ENCODE measurements around the gene SYNGR1. TPM values are rescaled to one million over a fixed set of nuclear protein-coding genes. Genes with fewer than 3 reads are reported as not detected.
"Not testable (repeated sequence)": the region's sequence is repeated elsewhere in the genome, so short reads cannot be mapped to it uniquely, and the experiment has no call there.

Gene SYNGR1
- total RNA-seq, 1 experiment from 2014 or later, result 7.0 TPM

DNA sequence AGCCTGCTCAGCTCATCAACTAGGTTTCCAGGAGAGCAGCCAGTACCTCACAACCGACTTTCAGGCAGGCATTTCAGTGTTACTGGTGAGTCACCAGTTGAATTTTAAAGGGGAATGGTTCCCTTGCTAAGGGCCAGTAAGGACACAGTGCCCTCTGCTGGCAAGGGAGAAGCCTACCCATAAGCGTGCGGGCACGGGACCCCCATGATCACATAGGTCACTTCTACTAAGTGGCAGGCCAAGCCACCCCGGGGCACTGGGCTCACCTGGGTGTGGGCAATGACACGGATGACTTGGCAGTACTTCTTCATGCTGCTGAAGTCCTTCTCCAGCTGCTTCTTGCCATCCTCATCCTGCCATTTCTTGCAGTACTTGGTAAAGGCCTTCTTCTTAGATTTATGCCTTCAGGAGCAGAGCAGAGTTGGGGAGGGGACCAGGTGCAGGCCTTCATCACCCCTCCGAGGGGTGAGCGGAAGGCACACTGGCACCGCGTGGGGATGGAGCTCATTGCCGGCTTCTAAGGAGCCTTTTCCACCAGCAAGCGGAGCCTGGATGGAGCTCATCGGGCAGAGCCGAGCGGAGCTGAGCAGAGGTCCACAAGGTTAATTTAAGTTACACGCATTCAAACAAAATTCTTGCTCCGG, 33.2 kb upstream of the SYNGR1 start:
- DNase-seq (ENCODE audit: extremely low read depth, low read depth), result peak; percentile 85

DNA sequence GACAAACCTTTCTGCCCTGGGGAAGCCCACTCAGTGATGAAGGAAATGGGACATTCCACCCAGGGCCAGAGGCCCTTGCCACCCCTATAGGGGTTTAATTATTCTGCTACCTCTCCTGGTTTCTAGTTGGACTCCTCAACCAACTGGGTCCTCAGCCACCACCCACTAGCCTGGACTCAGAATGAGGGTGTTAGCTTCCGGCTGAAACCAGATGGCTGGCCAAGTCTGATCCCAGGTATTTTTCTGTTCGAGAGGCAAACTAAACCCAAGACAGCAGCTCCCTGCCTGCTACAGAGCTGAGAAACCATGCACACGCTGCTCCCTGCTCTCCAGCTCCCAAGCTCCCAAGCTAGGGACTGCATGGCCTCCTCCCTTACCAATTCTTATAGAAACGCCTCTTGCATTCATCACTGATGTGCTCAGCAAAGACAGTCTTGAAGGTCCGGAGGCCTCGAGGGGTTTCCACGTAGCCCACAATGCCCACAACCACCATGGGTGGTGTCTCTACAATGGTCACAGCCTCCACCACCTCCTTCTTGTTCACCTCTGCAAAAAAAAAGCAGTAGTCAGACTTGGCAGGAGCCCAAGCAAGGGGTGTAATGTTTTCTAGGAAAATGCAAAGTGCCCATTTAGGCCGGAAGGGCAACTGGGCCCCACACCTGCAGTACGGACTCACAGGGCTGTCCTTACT, 32.6 kb upstream of the SYNGR1 start:
- no peak for DNase-seq (ENCODE audit: extremely low read depth, low read depth)

DNA sequence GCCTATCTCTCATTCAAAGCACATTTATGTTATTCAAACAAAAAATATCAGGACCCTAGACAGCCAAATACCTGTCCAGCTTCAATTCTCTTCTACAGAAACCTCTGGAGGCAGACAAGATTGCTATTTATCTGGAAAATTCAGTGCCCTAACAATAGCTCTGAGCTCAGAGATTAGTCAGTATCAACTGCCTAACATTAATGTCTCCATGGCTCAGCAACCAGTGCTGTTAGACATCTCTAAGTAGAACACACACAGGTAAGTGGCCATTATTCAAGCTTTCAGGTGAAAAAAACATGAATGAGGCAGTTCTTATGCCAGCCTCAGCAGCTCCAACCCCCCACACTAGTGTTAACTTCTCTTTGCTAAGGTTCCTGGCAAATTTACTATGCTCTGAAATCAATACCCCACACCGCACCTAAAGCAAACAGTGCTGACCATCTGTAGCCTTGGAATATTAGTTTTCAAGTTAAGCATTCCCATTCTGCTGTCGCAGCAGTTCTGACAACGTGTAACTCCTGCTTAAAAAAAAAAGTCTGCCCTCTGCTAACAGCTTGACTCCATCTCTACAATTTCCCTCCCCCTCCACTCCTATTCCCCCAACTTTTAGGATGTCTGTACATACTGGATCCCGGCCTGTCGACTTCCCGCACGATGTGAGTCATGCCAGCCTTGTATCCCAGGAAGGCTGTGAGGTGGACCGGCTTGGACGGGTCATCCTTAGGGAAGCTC, 31.9 kb upstream of the SYNGR1 start:
- no peak for DNase-seq (ENCODE audit: extremely low read depth, low read depth)

DNA sequence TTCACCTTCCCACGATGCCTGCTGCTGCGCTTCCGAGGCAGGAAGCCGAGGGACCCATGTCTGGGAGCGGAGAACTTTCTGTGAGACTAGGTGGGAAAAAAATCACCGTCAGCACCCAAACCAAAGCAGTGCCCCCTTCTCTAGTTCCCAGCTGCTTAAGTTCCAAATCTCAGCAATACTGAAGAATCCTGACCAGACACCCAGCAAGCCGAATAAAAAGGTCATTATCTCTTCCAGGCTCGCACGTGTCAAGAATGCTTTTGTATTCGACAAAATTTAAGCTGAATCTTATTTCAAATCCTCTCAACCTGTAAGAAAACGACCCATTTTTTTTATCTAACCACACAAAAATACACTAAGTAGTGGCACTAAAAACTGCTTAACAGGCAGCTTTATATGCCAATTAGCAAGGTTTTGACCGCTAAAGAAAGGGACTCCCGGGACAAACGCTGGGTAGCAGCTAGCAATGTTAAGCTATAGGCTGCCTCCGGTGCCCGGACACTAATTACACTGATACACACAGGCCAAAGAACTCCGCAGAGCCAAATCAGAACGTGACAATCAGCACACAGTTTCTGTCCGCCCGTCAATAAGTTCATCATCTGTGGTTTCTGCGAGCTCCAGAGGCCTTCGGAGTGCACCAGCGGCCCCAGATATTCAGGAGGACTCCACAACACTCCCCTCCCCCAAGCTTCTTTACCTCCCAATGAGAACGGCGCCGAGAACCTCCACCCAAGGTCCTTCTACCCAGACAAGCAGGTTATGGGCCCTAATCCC, 31.1 kb upstream of the SYNGR1 start:
- no peak for DNase-seq (ENCODE audit: extremely low read depth, low read depth)

DNA sequence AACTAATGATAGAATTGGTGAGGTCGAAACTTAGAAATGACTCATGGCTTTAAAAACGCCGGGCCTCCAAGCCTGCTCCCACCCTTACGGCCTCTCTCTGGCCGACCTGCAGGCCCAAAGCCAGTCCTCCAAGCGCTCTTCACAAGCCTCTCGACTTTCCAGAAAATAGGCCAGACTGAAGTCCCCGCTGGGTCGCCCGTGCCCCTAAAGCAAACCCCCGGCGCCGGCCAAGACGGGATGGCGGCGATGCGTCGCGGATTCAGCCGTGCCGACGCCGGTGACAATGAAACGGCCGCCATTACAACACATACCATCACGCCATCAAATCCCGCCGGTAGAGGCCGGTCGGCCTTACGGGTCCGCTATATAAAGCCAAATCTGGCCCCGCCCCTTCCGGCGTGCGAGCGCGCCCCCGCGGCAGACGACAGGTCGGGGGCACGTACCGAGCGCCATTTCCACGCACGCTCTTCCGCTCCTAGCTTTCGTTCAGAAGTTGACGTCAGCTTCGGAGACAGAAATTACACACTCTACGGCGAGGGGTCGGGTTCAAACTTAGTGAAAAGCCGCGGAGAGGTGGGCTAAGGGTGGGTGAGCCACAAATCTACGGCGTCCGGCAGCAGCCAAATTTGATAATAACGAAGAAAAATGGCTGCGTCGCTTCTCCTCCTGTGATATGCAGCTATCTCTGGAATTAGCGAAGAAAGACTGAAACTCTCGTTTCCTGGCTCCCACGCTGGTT, 30.3 kb upstream of the SYNGR1 start, which contains the start of gene RPL3:
TSS of gene RPL3 (minus strand) at position 340 of the 739 bp plus-strand sequence. CDS start at position 314, 26 bp downstream.
- DNase-seq (ENCODE audit: extremely low read depth, low read depth), result peak; percentile 95

DNA sequence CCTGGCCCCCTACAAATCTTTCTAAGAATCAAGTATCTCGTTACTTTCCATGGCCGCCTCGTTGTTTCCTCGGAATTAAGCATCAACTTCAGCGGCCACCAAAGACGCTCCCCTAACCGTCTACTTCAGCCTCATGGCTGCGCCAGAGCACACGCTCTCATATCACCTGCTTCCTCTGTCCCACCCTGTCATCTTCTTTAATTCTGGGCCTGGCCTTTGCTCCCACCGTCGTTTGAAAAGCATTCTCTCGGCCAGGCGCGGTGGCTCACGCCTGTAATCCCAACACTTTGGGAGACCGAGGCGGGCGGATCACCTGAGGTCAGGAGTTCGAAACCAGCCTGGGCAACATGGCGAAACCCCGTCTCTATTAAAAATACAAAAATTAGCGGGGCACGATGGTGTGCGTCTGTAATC, 29.2 kb upstream of the SYNGR1 start:
- DNase-seq (ENCODE audit: extremely low read depth, low read depth), result not testable (repeated sequence)

DNA sequence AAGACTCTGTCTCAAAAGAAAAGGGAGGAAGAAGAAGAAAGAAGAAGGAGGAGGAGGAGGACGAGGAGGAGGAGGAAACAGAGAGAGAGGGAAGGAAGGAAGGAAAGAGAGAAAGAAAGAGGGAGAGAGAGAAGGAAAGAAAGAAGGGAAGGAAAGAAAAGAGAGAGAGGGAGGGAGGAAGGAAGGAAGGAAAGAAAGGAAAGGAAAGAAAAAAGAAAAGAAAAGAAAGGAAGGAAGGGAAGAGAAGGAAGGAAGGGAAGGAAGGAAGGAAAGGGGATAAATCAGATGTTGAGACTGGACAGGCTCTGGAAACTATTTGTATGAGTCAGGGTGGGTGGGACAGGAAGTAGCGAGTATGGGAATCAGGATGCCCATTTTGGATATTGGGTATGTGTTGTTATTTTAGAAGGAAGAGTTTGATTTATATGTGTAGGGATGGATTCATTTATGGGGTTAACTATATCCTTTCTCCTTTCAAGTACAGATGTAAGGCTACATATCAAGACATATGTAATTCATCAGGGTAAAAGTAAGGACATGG, 24.3 kb upstream of the SYNGR1 start:
- no peak for DNase-seq (ENCODE audit: extremely low read depth, low read depth)

DNA sequence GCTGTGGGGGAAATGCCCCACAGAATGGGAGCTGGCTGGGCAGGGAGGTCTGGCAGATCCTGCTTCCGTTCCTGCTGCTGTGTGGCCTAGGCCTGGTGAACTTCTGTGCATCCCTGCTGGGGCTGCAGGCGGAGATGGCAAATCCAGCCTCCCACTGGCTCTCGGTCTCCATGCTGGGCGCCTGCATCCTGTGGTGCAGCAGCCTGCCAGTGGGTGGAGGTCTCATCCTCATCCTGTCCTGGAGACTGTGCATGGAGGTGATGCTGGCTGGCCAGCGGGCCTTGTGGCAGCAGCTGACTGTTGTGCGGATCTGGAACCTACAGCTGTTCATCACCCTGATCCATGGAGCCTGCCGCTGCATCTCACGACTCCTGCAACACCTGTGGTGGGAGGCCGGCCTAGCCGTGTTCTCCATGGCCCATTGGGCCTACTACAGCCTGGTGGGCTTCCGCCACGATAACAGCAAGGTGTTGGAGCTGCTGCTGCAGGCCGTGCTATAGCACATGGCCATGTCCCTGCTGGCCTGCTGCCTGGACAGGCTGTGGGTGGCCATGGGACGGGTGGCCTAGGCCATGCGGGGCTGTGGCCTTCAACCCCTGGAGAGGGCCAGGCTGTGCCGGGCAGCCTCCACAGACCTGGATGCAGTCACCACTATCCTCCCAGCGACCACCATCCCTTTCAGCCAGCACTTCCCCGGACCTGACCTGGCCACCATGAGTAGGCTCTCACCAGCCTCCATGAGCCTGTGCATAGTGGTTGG, 21.6 kb upstream of the SYNGR1 start:
- DNase-seq (ENCODE audit: extremely low read depth, low read depth), result no peak

DNA sequence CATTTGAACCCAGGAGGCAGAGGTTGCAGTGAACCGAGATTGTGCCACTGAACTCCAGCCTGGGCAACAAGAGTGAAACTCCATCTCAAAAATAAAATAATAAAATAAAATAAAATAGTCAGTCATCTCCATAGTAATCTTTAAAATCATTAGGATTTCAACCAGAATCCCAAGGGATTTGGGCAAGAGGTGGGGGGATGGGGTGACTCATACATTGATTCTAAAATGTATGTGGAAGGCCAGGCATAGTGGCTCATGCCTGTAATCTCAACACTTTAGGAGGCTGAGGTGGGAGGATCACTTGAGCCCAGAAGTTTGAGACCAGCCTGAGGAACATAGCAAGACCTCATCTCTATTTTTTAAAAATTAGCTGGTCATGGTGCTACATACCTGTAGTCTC, 19.2 kb upstream of the SYNGR1 start:
- DNase-seq (ENCODE audit: extremely low read depth, low read depth), result not testable (repeated sequence)

DNA sequence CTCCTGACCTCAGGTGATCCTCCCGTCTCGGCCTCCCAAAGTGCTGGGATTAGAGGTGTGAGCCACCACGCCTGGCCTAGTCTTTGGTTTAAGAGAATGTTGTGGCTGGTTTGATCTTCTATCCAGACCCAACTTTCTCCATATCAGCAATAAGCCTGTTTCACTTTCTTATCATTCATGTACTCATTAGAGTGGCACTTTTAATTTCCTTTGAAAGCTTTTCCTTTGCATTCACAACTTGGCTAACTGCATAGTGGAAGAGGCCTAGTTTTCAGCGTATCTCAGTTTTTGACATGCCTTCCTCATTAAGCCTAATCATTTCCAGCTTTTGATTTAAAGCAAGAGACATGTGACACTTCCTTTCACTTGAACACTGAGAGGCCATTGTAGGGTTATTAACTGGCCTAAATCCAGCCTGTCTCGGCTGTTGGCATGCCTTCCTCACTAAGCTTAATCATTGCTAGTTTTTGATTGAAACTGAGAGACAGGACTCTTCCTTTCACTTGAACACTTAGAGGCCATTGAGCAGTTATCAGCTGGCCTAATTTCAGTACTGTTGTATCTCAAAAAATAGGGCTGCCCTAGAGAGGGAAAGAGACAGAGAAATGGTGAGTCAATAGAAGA, 17.2 kb upstream of the SYNGR1 start:
- DNase-seq (ENCODE audit: extremely low read depth, low read depth), result no peak

DNA sequence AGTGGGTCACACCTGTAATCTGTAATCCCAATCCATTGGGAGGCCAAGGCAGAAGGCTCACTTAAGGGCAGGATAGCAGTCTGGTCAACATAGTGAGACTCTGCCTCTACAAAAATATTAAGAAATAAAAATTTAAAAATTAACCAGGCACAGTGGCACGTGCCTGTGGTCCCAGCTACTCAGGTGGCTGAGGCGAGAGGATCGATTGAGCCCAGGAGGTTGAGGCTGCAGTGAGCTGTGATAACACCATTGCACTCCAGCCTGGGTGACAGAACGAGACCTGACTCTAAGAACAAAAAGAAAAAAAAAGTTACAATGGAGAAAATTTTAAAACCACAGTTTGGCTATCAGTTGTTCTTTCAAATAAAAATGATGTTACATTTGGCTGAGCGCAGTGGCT, 13.4 kb upstream of the SYNGR1 start:
- no peak for DNase-seq (ENCODE audit: extremely low read depth, low read depth)

DNA sequence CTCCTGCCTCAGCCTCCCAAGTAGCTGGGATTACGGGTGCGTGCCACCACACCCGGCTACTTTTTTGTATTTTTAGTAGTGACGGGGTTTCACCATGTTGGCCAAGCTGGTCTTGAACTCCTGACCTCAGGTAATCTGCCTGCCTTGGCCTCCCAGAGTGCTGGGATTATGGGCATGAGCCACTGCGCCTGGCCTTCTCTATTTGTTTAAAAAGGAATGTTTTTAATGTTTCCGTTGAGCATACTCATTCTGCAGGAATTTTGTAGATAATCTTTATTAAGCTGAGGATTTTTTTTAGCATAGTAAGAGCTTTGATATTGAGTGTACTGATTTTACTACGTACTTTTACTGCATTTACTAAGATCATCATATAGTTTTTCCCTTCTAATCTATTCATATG, 10.0 kb upstream of the SYNGR1 start:
- DNase-seq (ENCODE audit: extremely low read depth, low read depth), result not testable (repeated sequence)

DNA sequence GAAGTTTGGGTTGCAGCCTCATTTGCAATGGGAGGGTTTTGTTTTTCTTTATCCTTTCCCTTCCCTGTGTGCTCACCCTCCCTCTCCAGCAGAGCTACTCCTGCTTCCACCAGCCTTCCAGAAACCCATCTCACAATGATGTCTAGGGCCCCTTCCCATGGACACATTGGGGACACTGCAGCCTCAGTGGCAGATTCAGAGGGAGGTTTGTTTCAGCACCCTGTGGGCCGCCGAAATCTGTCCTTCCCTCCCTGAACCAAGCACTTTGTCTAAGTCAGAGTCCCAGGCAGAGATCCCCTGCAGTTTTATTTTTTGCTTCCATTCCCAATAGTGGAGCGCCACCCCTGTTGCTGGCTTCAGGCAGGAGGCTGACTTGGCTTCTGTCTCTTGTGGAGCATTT, 8.6 kb upstream of the SYNGR1 start:
- no peak for DNase-seq (ENCODE audit: extremely low read depth, low read depth)

DNA sequence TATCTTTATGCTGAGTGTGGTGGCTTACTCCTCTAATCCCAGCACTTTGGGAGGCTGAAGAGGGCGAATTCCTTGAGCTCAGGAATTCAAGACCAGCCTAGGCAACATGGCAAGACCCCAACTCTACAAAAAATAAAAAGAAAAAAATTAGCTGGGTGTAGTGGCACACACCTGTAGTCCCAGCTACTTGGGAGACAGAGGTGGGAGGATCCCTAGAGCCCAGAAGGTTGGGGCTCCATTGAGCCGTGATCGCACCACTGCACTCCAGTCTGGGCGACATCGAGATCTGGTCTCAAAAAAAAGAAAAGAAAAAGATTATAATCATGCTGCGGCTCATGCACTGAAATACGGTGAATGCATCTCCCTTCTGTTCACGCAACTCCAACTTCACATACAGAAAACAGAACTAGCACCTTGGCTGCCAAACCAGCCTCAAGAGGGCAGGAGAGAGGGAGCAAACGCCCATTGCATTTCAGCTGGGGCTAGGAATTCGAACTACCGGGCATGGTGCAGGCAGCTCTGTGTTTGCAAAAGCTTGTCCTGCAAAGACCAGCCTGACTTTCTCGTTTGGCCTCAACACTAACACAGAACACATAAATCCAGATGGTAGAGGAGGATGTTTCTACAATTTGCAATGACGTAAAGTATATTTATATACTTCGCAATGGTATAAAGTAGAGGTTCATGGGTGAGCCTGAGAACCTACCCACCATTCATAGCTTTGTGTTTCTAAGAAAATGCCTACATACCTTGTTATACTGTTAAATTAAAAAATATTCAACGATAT, 6.3 kb upstream of the SYNGR1 start:
- DNase-seq (ENCODE audit: extremely low read depth, low read depth), result peak; percentile 48

DNA sequence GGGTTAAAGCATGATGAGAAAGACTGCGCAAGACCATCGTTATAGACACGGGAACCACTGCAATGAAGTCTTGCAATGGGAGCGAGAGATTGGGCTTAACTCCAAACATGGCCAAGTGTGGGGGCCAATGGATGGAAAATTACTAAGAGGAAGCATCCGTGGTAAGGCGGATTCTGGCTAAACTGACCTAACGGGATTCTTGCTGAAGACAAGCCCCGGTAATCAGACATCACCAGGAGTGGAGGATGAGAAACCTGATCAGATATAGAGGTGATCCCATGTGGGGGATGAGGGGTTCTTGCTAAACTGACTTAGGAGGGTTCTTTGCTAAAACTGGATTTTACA, 5.8 kb upstream of the SYNGR1 start:
- no peak for DNase-seq (ENCODE audit: extremely low read depth, low read depth)

DNA sequence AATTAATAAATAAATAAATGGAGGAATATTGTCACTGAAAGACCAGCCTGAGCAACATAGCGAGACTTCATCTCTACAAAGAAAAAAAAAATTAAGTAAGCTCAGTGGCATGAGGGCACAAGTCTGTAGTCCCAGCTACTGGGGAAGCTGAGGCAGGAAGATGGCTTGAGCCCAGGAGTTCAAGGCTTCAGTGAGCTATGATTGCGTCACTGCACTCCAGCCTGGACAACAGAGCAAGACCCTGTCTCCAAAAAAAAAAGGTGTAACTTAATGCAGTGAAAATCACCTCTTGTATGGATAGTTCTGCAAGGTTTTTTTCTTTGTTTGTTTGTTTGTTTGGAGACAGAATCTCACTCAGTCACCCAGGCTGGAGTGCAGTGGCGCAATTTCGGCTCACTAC, 4.6 kb upstream of the SYNGR1 start:
- DNase-seq (ENCODE audit: extremely low read depth, low read depth), result no peak

DNA sequence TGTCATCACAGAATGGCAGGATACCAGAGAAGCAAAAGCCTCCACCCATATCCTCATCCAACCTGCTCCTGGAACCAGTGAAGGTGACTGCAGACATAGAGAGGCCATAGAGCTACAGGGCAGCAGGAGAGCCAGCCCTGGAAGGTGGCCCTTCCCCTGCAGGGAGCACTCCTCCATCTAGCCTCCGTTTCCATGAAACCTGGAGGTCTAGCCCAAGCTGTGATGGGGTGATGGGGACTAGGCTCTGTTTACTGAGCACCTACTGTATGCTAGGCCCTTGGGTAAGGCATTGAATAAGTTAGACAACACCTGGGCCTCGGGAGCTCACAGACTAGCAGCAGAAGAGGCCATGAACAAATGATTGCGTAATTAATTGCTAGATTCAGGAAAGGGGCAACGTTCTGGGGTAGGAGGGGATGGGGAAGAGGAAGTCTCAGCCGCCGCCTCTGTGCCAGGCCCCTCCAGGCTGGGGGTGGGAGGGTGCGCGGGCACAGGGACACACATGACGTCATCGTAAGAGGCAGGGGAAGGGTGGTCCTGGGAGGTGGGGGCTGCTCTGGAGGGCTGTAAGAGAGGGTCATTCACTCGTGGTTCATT, 784 bp upstream of the SYNGR1 start:
- no peak for DNase-seq (ENCODE audit: extremely low read depth, low read depth)

DNA sequence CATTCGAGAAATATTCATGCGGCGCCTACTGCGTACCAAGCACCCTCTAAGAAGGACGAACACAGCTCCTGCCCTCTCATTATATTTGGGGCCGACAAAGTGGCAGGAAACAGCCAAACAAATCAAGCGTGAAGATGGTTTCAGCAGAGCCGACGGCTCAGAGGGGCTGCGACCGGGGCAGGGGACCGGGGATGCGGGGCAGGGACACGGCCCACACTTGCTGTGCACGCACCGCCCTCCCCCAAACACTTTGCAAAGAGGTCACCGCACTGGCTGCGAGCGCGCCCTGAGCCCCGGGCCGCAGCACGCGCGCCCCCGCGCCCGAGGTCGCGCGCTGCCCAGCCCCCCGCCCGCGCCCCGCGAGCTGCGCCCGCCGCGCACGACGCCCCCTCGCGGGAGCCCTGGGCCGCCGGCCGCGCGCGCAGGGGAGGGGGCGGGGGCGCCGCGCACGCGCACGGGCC, 255 bp upstream of the SYNGR1 start:
- DNase-seq (ENCODE audit: extremely low read depth, low read depth), result peak; percentile 4

All from NCI-H460 (cell line).